NB4 (cell line): ENCODE data around the gene ATP9B.

Experiments
- CTCF ChIP-seq: IDR thresholded peaks from one replicate; pipeline ENCODE4 v1.5.1; 2012; ENCODE audit warnings: low read depth, low read length
- POLR2A ChIP-seq: IDR thresholded peaks from 2 replicates; pipeline ENCODE4 v1.6.1; 2011; ENCODE audit warnings: mild to moderate bottlenecking; ENCODE audit not compliant: insufficient read length; ENCODE audit errors: extremely low read depth

DNA sequence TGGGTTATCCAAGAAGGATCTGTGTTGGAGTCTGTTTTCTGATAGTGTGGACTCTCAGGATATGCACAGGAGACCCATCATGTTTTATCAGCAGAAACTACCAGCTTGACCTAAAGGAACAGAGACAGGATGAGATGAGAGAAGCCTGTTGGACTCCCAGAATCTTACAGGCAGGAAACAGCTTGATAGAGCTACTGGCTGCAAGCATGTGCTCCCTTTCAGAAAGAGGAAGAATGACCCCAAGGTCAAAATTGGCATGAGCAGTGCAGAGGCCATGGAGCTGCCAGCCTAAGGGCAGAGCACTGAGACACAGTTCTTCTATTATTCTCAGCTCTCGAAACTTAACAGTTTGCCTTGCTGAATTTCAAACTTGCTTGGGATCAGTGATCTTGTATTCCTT is 191.3 kb downstream of the ATP9B start:
- TF ChIP-seq POLR2A (no peak), CTCF (no peak)
